ENCODE measurements around the gene GALNT17. TPM values are rescaled to one million over a fixed set of nuclear protein-coding genes. Genes with fewer than 3 reads are reported as not detected.

GALNT17 gene
- total RNA-seq, 3 donors from 2014 or later, result 0.69 to 17.3 (median 1.6) TPM

GRCh38 chr7:71553306-71553705, 421.4 kb downstream of the GALNT17 start:
- TF ChIP-seq CTCF (IDR thresholded peaks at IDR 0.05), result no peak
- ATAC-seq (no peak), DNase-seq (no peak)
- Histone ChIP-seq H3K36me3 (ENCODE audit: low read depth) (no peaks in the 10 kb centered on the region), H3K9me3 (peaks cover 62% of the 10 kb centered on the region), H3K4me1 (ENCODE audit: low read depth) (no peaks in the 10 kb centered on the region), H3K4me3 (no peak overlapping the region)
- intact Hi-C loops (cut with DNase I, micrococcal nuclease), result no loop called here

DNA sequence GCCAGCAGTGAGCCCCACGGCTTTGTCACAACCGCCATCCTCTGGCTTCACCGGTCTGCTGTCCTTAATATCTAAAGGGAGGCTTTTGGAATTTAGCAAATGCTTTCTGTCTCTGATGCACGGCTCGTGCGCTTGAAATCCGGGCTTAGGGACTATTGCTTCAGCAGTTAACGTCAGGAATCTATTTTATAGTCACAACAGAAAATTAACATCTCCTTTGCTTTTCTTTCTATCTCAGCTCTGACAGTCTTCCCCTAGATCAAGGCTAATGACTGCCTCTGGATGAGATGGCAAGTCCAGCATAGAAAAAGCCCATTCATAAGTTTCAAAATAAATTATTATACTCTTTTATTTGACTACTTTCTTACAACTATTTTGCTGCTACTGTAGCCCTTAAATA, 423.8 kb downstream of the GALNT17 start:
- TF ChIP-seq CTCF (IDR thresholded peaks at IDR 0.05), result no peak
- Histone ChIP-seq H3K4me3 (no peak overlapping the region), H3K9me3 (peaks cover 55% of the 10 kb centered on the region), H3K36me3 (ENCODE audit: low read depth) (no peaks in the 10 kb centered on the region), H3K4me1 (ENCODE audit: low read depth) (no peaks in the 10 kb centered on the region)
- DNase-seq, result no peak
- intact Hi-C loops (cut with DNase I, micrococcal nuclease), result no loop called here
- no peak for ATAC-seq

GRCh38 chr7:71558806-71559613, 427.1 kb downstream of the GALNT17 start:
- TF ChIP-seq CTCF (IDR thresholded peaks at IDR 0.05), result no peak
- DNase-seq (no peak), ATAC-seq (no peak)
- Histone ChIP-seq H3K36me3 (ENCODE audit: low read depth) (no peaks in the 10 kb centered on the region), H3K4me1 (ENCODE audit: low read depth) (no peaks in the 10 kb centered on the region), H3K4me3 (no peak overlapping the region), H3K9me3 (peaks cover 41% of the 10 kb centered on the region)
- intact Hi-C loops (cut with DNase I, micrococcal nuclease), result no loop called here

DNA sequence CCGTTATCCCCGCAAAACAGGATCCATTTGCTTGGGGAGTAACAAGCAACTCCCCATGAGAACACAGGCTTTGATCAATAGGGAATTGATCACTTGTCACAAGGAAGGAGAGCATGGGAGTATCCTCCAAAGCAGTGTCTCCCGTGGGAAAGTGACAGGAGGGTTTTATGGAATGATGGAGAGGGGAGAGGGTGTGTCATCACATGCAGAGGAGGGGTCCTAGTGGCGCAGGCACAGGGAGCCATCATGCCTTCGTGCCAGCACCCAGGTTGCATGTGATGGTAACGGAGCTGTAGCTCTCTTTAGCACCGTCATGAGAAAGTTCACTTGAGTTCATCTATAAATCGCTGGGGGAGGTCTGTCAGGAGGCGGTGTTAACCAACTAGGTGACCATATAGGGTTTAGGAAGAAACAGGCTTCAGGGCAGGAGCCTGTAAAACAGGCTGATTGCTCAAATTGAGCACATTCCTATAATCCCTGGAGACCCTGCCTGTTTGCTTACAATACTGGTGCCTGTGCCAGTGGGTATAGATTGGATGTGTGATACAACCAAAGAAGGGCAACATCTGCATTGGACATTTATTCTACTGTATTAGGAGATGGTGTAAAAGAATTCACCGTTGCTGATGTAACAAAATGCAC, 428.5 kb downstream of the GALNT17 start:
- Histone ChIP-seq H3K36me3 (ENCODE audit: low read depth) (no peaks in the 10 kb centered on the region), H3K9me3 (peaks cover 35% of the 10 kb centered on the region), H3K4me1 (ENCODE audit: low read depth) (no peaks in the 10 kb centered on the region), H3K4me3 (no peak overlapping the region)
- ATAC-seq (no peak), DNase-seq (no peak)
- intact Hi-C loops (cut with DNase I, micrococcal nuclease), result no loop called here
- no peak for TF ChIP-seq CTCF (IDR thresholded peaks at IDR 0.05)

DNA sequence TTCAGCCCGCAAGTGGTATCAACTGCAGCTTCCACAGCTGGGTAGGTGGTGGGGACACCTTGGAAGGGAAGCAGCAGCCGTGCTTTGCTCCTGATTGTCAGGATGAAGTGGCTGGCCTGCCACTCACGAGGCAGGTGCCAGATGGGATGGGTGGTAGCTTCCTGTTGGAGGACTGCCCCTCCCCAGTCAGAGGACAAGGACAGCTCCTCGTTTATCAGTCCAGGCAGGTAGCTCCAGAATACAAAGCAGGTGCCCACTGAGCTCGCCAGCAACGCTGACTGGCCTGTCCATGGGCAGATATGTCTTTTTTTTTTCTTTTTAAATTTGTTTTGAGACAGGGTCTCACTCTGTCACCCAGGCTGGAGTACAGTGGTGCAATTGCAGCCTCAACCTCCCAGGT, 431.3 kb downstream of the GALNT17 start:
- Histone ChIP-seq H3K36me3 (ENCODE audit: low read depth) (no peaks in the 10 kb centered on the region), H3K4me3 (no peak overlapping the region), H3K9me3 (peaks cover 39% of the 10 kb centered on the region), H3K4me1 (ENCODE audit: low read depth) (no peaks in the 10 kb centered on the region)
- TF ChIP-seq CTCF (IDR thresholded peaks at IDR 0.05), result no peak
- intact Hi-C loops (cut with DNase I, micrococcal nuclease), result no loop called here
- DNase-seq, result no peak
- ATAC-seq, result no peak
